Stimulated activated CD8-positive, alpha-beta memory T cell treated with anti-CD3 and anti-CD28 coated beads, Interleukin-15, amount 100 ng/mL, for 1 hour (primary cell): Measurements from ENCODE around the gene ZBTB21.
"Not testable (repeated sequence)": the region's sequence is repeated elsewhere in the genome, so short reads cannot be mapped to it uniquely, and the experiment has no call there.

Source experiments
- DNase-seq: peaks from one replicate; pipeline ENCODE4 v3.0.0-alpha.2; 2020; ENCODE audit warnings: low read depth

The ZBTB21 gene

GRCh38 chr21:41966872-41967621 lies 43.1 kb downstream of the ZBTB21 start:
- DNase-seq, result no peak

- DNase-seq, result no peak
These were observed 43.9 kb downstream of the ZBTB21 start for GRCh38 chr21:41966041-41966833.

GRCh38 chr21:41965461-41966013 lies 44.6 kb downstream of the ZBTB21 start:
- no peak for DNase-seq

DNA sequence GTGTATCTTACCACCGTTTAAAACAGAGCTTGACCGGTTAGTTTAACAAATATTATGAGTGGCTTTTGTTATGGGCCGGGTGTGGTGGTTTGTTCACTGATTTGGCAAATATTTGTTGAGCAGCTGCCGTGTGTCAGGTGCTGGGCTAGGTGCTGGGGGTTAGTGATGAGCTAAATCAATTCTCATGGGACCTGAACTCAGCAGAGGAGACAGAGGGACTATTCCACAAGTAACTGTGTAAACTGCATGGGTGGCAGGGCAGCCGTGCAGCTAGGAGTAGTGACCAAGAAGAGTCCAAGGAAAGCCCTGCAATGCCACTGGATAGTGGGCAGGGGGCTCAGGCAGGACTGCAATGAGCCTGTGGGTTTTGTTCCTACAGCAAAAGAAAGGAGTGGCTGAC lies 45.1 kb downstream of the ZBTB21 start:
- DNase-seq, result no peak

DNA sequence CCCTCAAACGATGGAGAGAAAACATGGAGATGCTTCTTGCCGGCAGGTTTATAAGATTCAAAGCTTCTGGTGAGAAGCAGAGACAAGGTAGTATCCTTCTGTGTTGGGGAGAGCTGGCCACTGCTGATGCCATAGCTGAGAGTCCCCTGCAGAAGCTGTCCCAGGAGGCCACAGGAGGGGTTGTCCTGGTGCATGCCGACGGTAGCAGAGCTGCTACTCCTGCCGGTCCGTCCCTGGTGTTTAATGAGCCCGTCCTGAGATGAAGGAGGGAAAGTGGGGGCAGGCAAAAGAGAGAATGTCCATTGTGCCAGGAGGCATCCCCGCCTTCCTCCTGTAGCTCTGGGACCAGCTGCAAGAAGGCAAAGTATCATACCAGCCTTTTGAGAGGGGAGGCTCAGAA lies 46.0 kb downstream of the ZBTB21 start:
- no peak for DNase-seq

- no peak for DNase-seq
These were observed 47.7 kb downstream of the ZBTB21 start for GRCh38 chr21:41962425-41962966.

DNA sequence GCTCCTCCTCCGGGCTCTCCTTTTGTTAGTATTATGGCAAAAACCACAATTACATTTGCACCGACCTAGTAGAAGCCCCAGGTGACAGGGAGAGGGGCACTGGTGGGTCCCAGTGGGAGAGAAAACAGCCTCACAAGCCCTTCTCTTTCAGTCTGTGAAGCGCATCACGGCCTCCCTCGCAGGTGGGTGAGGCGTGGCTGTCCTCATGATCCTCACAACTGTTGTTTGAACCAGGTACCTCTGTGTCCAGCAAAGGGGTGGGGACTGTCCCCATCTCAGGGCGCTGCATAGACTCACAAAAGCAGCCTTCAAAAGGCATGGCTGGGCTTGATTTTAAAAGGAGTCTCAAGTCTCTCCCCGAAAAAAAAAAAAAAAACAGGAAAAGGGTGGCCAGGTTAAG lies 48.4 kb downstream of the ZBTB21 start:
- DNase-seq, result no peak

DNA sequence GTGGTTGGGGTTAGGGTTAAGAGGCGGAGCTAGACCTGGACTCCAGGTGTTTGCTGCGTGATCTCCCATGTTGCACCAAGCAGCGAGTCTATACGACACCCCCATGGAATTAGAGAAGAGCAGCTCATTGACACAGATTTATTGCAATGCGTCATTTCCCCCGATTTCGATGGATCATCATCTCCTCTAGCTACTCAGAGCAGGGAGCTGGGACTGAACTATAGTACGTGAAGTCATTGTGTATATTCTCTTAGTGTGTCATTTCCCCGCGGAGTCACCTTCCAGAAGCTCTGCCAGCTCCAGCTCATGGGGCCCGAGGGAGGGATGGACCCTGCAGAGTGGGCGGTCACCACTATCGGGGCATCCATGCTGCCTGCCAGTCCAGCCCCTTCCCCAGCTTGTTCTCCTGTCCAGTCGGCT lies 48.9 kb downstream of the ZBTB21 start:
- DNase-seq, result no peak

GRCh38 chr21:41960386-41960785 lies 49.8 kb downstream of the ZBTB21 start:
- no peak for DNase-seq

DNA sequence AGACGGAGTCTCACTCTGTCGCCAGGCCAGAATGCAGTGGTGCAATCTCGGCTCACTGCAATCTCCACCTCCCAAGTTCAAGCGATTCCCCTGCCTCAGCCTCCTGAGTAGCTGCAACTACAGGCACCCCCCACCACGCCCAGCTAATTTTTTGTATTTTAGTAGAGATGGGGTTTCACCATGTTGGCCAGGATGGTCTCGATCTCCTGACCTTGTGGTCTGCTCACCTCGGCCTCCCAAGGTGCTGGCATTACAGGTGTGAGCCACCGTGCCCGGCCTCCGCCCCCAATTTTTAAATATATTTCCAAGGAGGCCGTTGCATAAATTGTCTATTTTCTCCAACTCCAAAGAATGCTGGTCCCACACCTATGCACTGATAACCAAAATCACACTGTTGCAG lies 50.5 kb downstream of the ZBTB21 start:
- DNase-seq, result not testable (repeated sequence)

- DNase-seq, result no peak
These were observed 51.1 kb downstream of the ZBTB21 start for GRCh38 chr21:41958886-41959563.

GRCh38 chr21:41957991-41958766 lies 52.0 kb downstream of the ZBTB21 start:
- no peak for DNase-seq

- DNase-seq, result no peak
These were observed 53.0 kb downstream of the ZBTB21 start for GRCh38 chr21:41956926-41957729.

- DNase-seq, result no peak
These were observed 54.6 kb downstream of the ZBTB21 start for GRCh38 chr21:41955516-41955915.

GRCh38 chr21:41954654-41955499 lies 55.3 kb downstream of the ZBTB21 start:
- no peak for DNase-seq

DNA sequence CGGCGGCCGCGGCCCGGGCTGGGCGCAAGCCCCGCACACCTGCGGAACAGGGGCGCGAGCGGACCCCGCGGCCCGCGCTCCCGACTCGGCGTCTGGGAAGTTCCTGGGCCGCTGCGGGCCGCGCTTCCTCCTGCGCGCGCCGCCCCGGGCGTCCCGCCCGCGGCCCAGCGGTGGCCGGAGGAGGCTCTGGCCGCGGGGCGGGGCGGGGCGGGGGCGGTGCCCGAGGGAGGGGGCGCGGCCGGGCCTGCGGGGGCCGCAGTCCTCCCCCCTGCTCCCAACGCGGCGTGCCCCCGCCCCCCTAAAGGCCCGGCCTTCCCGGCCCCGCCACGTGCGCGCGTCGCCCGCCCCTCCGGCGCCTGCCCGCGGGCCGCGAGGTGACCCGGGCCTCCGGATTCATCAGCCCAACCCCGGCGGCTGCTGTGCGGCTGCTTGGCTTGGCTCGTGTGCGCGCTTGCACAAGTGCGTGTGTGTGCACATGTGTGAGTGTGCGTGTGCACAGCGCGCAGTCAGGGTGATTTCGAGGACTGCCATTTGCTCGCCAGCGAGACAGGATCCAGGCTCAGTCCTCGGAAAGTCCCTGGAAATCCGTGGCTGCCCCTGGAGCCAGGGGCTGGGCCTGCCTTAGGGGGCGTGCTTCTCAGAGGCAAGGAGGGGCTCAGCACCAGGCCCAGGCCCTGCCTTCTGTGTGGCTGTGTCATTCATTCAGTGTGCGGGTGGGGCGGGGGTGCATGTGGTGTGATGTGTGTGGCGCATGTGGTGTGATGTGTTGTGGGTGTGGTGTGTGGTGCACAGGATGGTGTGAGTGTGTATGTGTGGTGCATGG lies 56.1 kb downstream of the ZBTB21 start, which contains the start of gene C2CD2:
Gene C2CD2, minus strand, starts transcription at position 188 of the 823 bp plus-strand sequence. CDS start 370 bp downstream, outside the sequence.
- no peak for DNase-seq

DNA sequence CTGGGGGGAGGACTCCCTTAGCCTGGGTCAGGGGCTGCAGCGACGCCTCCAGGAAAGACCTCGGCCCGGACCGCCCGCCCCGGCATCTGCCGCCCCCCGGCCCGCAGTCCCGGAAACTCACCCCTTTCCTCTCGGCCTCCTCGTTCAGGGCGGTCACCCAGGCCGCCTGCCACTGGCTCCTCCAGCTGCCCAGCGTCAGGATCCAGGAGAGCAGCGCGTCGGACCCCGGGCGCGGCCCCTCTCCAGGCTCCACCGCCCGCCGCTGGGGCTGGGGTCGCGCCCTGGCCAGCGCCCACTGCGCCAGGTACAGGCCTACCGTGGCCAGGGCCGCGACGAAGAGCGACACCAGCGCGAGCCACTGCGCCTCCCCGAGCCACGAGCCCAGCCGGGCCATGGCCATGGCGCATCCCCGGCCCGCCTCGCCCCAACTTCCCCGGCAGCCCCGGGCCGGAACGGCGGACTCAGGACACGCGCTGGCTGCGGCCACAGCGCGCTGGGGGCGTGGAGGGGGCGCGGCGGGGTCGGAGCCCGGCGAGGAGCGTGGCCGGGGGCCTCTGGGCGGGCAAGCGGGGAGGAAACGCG lies 56.8 kb downstream of the ZBTB21 start:
- DNase-seq, result no peak

DNA sequence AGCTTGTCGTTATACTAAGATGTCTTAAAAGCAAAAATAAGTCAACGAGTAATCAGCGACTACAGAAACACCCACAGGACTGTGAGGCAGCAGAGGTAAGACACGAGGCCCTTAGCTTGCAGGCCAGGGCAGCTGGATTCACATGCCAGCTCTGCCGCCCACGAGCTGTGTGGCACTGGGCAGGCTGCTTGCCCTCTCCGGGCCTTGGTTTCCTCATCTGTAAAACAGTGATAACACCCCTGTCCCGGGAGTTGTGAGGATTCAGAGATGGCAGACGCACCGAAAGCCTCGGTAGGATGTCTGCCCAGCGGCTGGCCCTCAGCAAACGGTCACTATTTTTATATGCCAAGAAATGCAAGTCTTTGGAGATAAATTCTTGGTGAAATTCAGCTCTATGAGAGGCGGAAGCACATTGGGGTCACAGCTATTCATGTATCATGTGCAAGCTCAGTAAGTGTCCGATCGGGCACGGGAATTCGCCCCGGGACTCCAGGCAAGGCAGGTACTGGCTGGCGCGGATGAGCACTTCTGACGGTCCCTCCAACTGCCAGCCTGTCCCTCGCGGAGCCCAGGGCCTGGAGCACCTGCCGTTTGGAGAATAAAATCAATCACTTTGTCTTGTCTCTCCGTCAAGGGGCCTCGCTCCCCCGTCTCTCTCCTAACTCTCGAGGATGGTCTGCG lies 57.5 kb downstream of the ZBTB21 start:
- DNase-seq, result no peak
